Psoas muscle (tissue), 8 donors: Measurements from ENCODE around the gene TPCN2. TPM values are rescaled to one million over a fixed set of nuclear protein-coding genes. Genes with fewer than 3 reads are reported as not detected.

Experiments
- ATAC-seq, 4 donors: fragments of 200-7000 bp; cut with Tn5 transposase; one replicate each; pipeline ENCODE4 v1.9.1; 2020; ENCODE audit warnings: moderate library complexity in 3 of 4, mild to moderate bottlenecking in 2 of 4
- DNase-seq, 2 donors: peaks; one replicate each; pipeline ENCODE4 v3.0.0-alpha.2; 2020
- H3K27ac ChIP-seq: fragments of 200-600 bp; one replicate; pipeline ENCODE4 v1.8.0; 2022
- H3K27me3 ChIP-seq, 3 donors: fragments of 200-600 bp in 1 of 3; one replicate each; pipeline versions ENCODE4 v1.6.1 to v1.8.0; 2013 to 2022; ENCODE audit warnings: low read length in 2 of 3, mild to moderate bottlenecking in 2 of 3, moderate library complexity in 1 of 3; ENCODE audit not compliant: insufficient read depth in 3 of 3
- H3K36me3 ChIP-seq, 2 donors: fragments of 200-600 bp in 1 of 2; one replicate each; pipeline versions ENCODE4 v1.6.1 to v1.8.0; 2013 to 2022; ENCODE audit warnings: low read depth in 1 of 2, mild to moderate bottlenecking in 1 of 2, moderate library complexity in 1 of 2; ENCODE audit not compliant: insufficient read depth in 1 of 2
- H3K4me1 ChIP-seq: fragments of 200-600 bp; one replicate; pipeline ENCODE4 v1.8.0; 2022
- H3K4me3 ChIP-seq: fragments of 200-600 bp; one replicate; pipeline ENCODE4 v1.8.0; 2022; ENCODE audit warnings: mild to moderate bottlenecking
- H3K9me3 ChIP-seq: fragments of 200-600 bp; one replicate; pipeline ENCODE4 v1.8.0; 2022
- WGBS, 3 donors: extraction: QIAGEN DNeasy Blood & Tissue Kit; methylation state at CpG; one replicate each; pipeline versions ENCODE4 v1.1.6 to v1.1.7; 2013; 5-methylcytosine and 5-hydroxymethylcytosine counted together
- intact Hi-C, 2 donors: fragments of 100-400 bp; cut with DNase I; formaldehyde crosslinking; loops; one replicate each; pipeline versions ENCODE4 v1.11.0 to v1.14.2; 2022
- polyA plus RNA-seq, 3 donors: library from polyadenylated mRNA; stranded (reverse); fragments of 200-250 nt; gene quantifications; one replicate each; pipeline ENCODE4 v1.2.3, GENCODE V29; 2013
- total RNA-seq, 4 donors: library from RNA; stranded (reverse); fragmentation: NEBNext Ultra II Directional in 2 of 4; extraction: Animal tissue kit (Norgen Biotek cat#: 25700) in 2 of 4; gene quantifications; one replicate each; pipeline versions ENCODE4 v1.2.1 to v1.2.4, GENCODE V29; 2021 to 2023
- TF ChIP-seq, protein P1 (sequence below): fragments of 200-600 bp; IDR thresholded peaks from one replicate; pipeline ENCODE4 v1.8.0; 2022; ENCODE audit warnings: antibody characterized with exemption
- donor health status: healthy with polysubstance abuse.
- donor health status: DM: no; HTN: no; CAD: no; lungs with moderate emphysema.
- donor health status: Bipolar disorder and iron deficiency.
- donor health status: healthy.
- donor health status: DM: yes; HTN: yes; CAD: no.
- donor health status: DM: no; HTN: no; CAD: no.
- donor health status: DM: no; HTN: no; CAD: no.
- donor health status: DM: yes; HTN: yes; CAD: no.

The TPCN2 gene
- total and polyA plus RNA-seq, 7 donors: 2.2 to 6.0 (median 3.5) TPM

GRCh38 chr11:69113226-69113625 is 64.5 kb downstream of the TPCN2 start:
- TF ChIP-seq, protein P1, sequence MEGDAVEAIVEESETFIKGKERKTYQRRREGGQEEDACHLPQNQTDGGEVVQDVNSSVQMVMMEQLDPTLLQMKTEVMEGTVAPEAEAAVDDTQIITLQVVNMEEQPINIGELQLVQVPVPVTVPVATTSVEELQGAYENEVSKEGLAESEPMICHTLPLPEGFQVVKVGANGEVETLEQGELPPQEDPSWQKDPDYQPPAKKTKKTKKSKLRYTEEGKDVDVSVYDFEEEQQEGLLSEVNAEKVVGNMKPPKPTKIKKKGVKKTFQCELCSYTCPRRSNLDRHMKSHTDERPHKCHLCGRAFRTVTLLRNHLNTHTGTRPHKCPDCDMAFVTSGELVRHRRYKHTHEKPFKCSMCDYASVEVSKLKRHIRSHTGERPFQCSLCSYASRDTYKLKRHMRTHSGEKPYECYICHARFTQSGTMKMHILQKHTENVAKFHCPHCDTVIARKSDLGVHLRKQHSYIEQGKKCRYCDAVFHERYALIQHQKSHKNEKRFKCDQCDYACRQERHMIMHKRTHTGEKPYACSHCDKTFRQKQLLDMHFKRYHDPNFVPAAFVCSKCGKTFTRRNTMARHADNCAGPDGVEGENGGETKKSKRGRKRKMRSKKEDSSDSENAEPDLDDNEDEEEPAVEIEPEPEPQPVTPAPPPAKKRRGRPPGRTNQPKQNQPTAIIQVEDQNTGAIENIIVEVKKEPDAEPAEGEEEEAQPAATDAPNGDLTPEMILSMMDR: no peak
- 86 to 92% (median 91%) methylated on average over 10 of the region's 10 CpGs for WGBS, 3 donors
- no peak for DNase-seq
- H3K36me3 ChIP-seq: no peaks in the 10 kb centered on the region
- peaks cover 7% of the 10 kb centered on the region for H3K4me1 ChIP-seq
- H3K27ac ChIP-seq: no peak overlapping the region
- H3K4me3 ChIP-seq: no peak overlapping the region
- H3K9me3 ChIP-seq: no peaks in the 10 kb centered on the region
- intact Hi-C loops: no loop called here
- no peaks in the 10 kb centered on the region for H3K27me3 ChIP-seq
- no peak for ATAC-seq

- no peak for DNase-seq
- Histone ChIP-seq H3K27me3 (no peaks in the 10 kb centered on the region), H3K36me3 (no peaks in the 10 kb centered on the region), H3K27ac (no peak overlapping the region), H3K4me3 (no peak overlapping the region), H3K9me3 (no peaks in the 10 kb centered on the region), H3K4me1 (peaks cover 7% of the 10 kb centered on the region)
- TF ChIP-seq, protein P1: no peak
- intact Hi-C loops: no loop called here
- WGBS, 3 donors: 84 to 87% (median 87%) methylated on average over 22 of the region's 22 CpGs
- no peak for ATAC-seq
Measured at GRCh38 chr11:69113646-69114340, 65.1 kb downstream of the TPCN2 start.

DNA sequence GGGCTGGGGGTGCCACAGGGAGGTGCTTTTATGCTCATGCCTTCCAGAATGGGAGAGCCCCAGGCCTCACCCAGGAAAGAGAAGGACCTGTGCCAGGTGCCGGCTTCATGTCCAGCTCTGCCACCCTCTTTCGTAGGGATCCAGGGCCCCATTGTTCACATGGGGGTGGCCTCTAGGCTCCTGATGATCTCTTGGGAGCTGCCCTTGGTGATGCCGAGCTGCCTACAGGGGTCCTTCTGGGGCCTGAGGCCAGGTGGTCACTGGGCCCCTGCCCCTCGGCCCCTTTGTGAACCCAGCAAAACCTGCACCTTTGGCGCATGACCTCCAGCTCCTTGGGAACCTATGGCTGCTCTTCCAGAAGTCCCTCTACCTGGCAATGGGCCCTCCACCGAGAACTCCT is 65.6 kb downstream of the TPCN2 start:
- no peak for ATAC-seq
- intact Hi-C loops: no loop called here
- 82 to 91% (median 84%) methylated on average over 6 of the region's 6 CpGs for WGBS, 3 donors
- TF ChIP-seq, protein P1: no peak
- no peak overlapping the region for H3K4me3 ChIP-seq
- no peaks in the 10 kb centered on the region for H3K36me3 ChIP-seq
- no peak overlapping the region for H3K27ac ChIP-seq
- DNase-seq: no peak
- H3K4me1 ChIP-seq: peaks cover 7% of the 10 kb centered on the region
- H3K9me3 ChIP-seq: no peaks in the 10 kb centered on the region
- no peaks in the 10 kb centered on the region for H3K27me3 ChIP-seq

DNA sequence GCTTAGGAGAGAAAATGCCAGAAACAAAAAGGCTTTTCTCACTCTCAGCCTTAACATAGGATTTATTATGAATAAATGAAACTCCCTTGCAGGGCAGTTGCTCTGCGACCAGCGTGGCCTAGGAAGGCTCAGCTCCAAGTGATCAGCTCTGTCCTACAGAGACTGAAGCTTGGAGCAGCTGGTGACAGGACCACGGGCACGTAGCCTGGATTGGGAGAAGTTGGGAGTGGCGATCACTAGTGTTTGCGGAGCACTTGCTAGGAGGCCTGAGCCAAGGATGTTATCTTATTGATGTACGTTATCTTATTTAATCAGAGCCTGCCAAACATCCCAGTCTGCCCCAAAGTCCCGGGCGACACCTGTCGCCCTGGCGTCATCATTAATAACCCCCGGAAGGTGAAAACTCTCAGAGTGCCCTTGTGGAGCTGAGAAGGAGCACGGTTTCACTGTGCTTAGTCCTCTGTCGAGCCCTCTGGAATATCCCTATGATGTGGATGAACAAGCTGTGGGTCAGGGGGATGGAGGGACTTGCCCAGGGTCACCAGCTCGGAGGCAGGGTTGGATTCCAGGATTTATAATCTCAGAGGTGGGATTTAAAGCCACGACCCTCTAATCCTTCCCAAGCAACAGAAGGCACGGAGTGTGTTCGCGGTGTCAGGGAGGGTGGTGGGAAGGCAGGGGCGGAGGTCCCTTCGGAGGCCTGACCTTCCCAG is 66.2 kb downstream of the TPCN2 start:
- no peak overlapping the region for H3K27ac ChIP-seq
- no peaks in the 10 kb centered on the region for H3K9me3 ChIP-seq
- 35 to 48% (median 37%) methylated on average over 21 of the region's 21 CpGs for WGBS, 3 donors
- intact Hi-C loops: no loop called here
- H3K4me1 ChIP-seq: peaks cover 7% of the 10 kb centered on the region
- TF ChIP-seq, protein P1: no peak
- peak overlapping the region; percentile 19 for H3K4me3 ChIP-seq
- DNase-seq (no peak), ATAC-seq (peak in 1 of 4 donors; percentile 31)
- H3K27me3 ChIP-seq: no peaks in the 10 kb centered on the region
- H3K36me3 ChIP-seq: no peaks in the 10 kb centered on the region
